ENCODE measurements around the gene TAC1. TPM values are rescaled to one million over a fixed set of nuclear protein-coding genes. Genes with fewer than 3 reads are reported as not detected.

The TAC1 gene
- total RNA-seq = 2.0 TPM
- polyA plus RNA-seq (ENCODE audit: insufficient read depth in 1 of 8, insufficient read length in 8 of 8, low replicate concordance in 1 of 8) = 1 to 10 TPM in 2 of 8 donors, under 1 TPM in 6; 0.27 to 1.5 (median 0.63) TPM
- long read RNA-seq, donor 1 = 0 reads
- long read RNA-seq, donor 2 = 0 reads
- long read RNA-seq, donor 3 = 0 reads
- long read RNA-seq, donor 4 = 0 reads
- long read RNA-seq, donor 5 = 0 reads
- long read RNA-seq, donor 6 = 0 reads
- long read RNA-seq, donor 7 = 0 reads
- long read RNA-seq, donor 8 = 0 reads
- long read RNA-seq, donor 9 = 0 reads
- long read RNA-seq, donor 10 = 0 reads
- long read RNA-seq, donor 11 = 0 reads

DNA sequence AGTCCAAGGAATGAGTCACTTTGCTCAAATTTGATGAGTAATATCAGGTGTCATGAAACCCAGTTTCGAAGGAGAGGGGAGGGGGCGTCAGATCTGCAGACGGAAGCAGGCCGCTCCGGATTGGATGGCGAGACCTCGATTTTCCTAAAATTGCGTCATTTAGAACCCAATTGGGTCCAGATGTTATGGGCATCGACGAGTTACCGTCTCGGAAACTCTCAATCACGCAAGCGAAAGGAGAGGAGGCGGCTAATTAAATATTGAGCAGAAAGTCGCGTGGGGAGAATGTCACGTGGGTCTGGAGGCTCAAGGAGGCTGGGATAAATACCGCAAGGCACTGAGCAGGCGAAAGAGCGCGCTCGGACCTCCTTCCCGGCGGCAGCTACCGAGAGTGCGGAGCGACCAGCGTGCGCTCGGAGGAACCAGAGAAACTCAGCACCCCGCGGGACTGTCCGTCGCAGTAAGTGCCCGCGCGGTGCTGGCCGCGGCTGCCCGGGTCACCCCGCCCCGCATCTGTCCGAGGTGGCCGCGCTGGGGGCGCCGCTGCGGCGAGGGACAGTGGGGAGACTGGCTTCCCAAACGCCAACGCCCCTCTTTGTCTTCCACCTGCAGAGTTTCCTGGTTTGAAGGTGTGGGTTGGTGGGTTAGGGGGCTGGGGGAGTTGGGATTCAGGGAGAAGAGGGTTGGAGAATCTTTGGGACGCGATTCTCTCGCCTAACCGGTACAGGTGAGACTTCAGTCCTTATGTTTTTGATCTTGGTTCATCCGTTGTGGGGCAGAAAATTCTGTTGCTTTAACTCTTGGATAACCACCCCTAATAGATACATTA is at the start of gene TAC1:
TAC1 (plus strand) TSS at position 351 of the 829 bp plus-strand sequence. CDS start 527 bp downstream, outside the sequence.
- WGBS (ENCODE audit: insufficient coverage) = under 1% methylated on average over 42 of the region's 57 CpGs
- peaks cover 22% of the 10 kb centered on the region for H3K4me1 ChIP-seq (ENCODE audit: control insufficient read depth, insufficient read depth, low read length)
- H3K36me3 ChIP-seq (ENCODE audit: control insufficient read depth, insufficient read depth, low read length) = no peaks in the 10 kb centered on the region
- peak within 1 kb of the TSS; percentile 22 for H3K4me3 ChIP-seq (ENCODE audit: low read length)
- H3K9me3 ChIP-seq (replicated peaks; ENCODE audit: control insufficient read depth, low read depth, low read length) = no peaks in the 10 kb centered on the region
- H3K27me3 ChIP-seq (ENCODE audit: control insufficient read depth, insufficient read depth, low read length) = peaks cover 38% of the 10 kb centered on the region
- peak; percentile 58 for DNase-seq
- H3K27ac ChIP-seq (ENCODE audit: low read length) = no peak within 1 kb of the TSS

DNA sequence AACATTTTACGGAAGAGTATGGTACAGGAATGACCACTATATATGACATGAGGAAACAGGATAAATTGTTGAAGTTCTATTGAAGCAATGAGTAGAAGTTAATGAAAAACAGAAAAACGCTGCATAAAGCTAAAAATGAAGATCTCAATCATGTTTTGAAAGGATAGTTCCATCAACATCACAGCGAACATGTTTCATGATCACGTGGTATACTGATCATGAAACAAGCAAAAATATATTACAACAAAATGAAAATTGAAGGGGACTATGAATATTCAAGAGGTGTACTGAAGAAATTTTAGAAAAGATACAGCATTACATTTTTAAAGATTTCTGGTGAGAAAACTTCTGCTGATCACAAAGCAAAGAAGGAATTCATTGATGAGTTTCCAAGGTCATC is 45.9 kb upstream of the TAC1 start:
- Histone ChIP-seq H3K27ac (ENCODE audit: low read length) (no peak overlapping the region), H3K4me1 (ENCODE audit: control insufficient read depth, insufficient read depth, low read length) (no peaks in the 10 kb centered on the region), H3K27me3 (ENCODE audit: control insufficient read depth, insufficient read depth, low read length) (no peaks in the 10 kb centered on the region), H3K36me3 (ENCODE audit: control insufficient read depth, insufficient read depth, low read length) (no peaks in the 10 kb centered on the region), H3K9me3 (replicated peaks; ENCODE audit: control insufficient read depth, low read depth, low read length) (no peaks in the 10 kb centered on the region), H3K4me3 (ENCODE audit: low read length) (no peak overlapping the region)
- no peak for DNase-seq
- no CpG with 5 or more reads among the region's 4 CpGs for WGBS (ENCODE audit: insufficient coverage)

GRCh38 chr7:97693586-97693985 is 38.3 kb upstream of the TAC1 start:
- 100% methylated on average over 1 of the region's 1 CpG for WGBS (ENCODE audit: insufficient coverage)

DNA sequence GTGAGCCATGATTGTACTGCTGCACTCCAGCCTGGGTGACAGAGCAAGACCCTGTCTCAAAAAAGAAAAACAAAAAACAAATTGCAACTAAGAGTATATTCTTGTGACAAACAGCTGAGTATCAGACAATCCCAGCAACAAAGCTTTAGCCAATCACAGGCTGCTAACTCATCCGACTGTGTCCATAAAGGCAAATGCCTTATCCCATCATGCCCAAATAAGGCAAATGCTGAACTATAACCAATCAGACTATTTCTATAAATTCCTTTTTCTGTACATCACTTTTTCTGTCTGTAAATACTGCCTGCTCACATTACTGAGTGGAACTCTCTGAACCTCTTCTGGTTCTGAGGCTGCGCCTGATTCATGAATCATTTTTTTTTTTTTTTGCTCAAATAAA is 37.5 kb upstream of the TAC1 start:
- H3K4me1 ChIP-seq (ENCODE audit: control insufficient read depth, insufficient read depth, low read length) = no peaks in the 10 kb centered on the region
- H3K27me3 ChIP-seq (ENCODE audit: control insufficient read depth, insufficient read depth, low read length) = no peaks in the 10 kb centered on the region
- WGBS (ENCODE audit: insufficient coverage) = 60% methylated on average over 1 of the region's 2 CpGs
- no peak for DNase-seq
- no peak overlapping the region for H3K4me3 ChIP-seq (ENCODE audit: low read length)
- H3K27ac ChIP-seq (ENCODE audit: low read length) = no peak overlapping the region
- H3K36me3 ChIP-seq (ENCODE audit: control insufficient read depth, insufficient read depth, low read length) = no peaks in the 10 kb centered on the region
- no peaks in the 10 kb centered on the region for H3K9me3 ChIP-seq (replicated peaks; ENCODE audit: control insufficient read depth, low read depth, low read length)

More at GRCh38 chr7:97693586-97693985, 38.3 kb upstream of the TAC1 start:
- Histone ChIP-seq H3K9me3 (replicated peaks; ENCODE audit: control insufficient read depth, low read depth, low read length) (no peaks in the 10 kb centered on the region), H3K4me1 (ENCODE audit: control insufficient read depth, insufficient read depth, low read length) (no peaks in the 10 kb centered on the region), H3K36me3 (ENCODE audit: control insufficient read depth, insufficient read depth, low read length) (no peaks in the 10 kb centered on the region), H3K27me3 (ENCODE audit: control insufficient read depth, insufficient read depth, low read length) (no peaks in the 10 kb centered on the region), H3K27ac (ENCODE audit: low read length) (no peak overlapping the region), H3K4me3 (ENCODE audit: low read length) (no peak overlapping the region)
- no peak for DNase-seq

DNA sequence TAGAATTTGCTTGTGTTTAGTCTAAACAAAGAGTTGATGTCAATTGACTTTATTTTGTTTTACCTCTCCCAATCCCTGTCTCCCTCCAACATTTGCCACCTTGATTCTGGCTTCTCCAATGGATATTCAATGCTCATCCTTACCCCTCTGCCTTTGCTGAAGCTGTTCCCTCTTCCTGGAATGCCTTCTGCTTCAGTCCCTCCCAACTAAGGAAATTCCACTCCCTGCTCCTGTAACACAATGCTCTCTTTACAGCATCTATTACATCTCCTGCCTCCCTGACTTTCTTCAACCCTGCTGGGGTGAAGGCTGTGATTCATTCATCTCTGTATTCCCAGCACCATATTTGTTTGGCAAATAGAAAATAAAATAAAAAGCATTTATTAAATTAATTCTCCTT is 34.5 kb upstream of the TAC1 start:
- no peak for DNase-seq
- no peaks in the 10 kb centered on the region for H3K4me1 ChIP-seq (ENCODE audit: control insufficient read depth, insufficient read depth, low read length)
- no peaks in the 10 kb centered on the region for H3K9me3 ChIP-seq (replicated peaks; ENCODE audit: control insufficient read depth, low read depth, low read length)
- no peak overlapping the region for H3K4me3 ChIP-seq (ENCODE audit: low read length)
- no peak overlapping the region for H3K27ac ChIP-seq (ENCODE audit: low read length)
- no peaks in the 10 kb centered on the region for H3K27me3 ChIP-seq (ENCODE audit: control insufficient read depth, insufficient read depth, low read length)
- H3K36me3 ChIP-seq (ENCODE audit: control insufficient read depth, insufficient read depth, low read length) = no peaks in the 10 kb centered on the region

DNA sequence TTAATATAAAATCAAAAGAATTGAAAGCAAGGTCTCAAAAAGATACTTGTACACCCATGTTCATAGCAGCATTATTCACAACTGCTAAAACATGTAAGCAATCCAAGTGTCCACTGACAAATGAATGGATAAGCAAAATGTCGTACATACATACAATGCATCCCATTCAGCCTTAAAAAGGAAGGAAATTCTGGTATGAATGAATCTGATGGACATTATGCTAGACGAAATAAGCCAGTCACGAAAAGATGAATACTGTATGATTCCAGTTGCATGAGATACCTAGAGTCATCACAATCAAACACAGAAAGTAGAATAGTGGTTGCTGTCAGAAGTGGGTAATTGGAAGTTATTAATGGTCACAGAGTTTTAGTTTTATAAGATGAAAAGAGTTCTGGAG is 9.5 kb upstream of the TAC1 start:
- Histone ChIP-seq H3K9me3 (replicated peaks; ENCODE audit: control insufficient read depth, low read depth, low read length) (no peaks in the 10 kb centered on the region), H3K27ac (ENCODE audit: low read length) (no peak overlapping the region), H3K4me3 (ENCODE audit: low read length) (no peak overlapping the region), H3K4me1 (ENCODE audit: control insufficient read depth, insufficient read depth, low read length) (no peaks in the 10 kb centered on the region), H3K36me3 (ENCODE audit: control insufficient read depth, insufficient read depth, low read length) (no peaks in the 10 kb centered on the region), H3K27me3 (ENCODE audit: control insufficient read depth, insufficient read depth, low read length) (no peaks in the 10 kb centered on the region)
- DNase-seq = no peak
- WGBS (ENCODE audit: insufficient coverage) = no CpG with 5 or more reads among the region's 3 CpGs

DNA sequence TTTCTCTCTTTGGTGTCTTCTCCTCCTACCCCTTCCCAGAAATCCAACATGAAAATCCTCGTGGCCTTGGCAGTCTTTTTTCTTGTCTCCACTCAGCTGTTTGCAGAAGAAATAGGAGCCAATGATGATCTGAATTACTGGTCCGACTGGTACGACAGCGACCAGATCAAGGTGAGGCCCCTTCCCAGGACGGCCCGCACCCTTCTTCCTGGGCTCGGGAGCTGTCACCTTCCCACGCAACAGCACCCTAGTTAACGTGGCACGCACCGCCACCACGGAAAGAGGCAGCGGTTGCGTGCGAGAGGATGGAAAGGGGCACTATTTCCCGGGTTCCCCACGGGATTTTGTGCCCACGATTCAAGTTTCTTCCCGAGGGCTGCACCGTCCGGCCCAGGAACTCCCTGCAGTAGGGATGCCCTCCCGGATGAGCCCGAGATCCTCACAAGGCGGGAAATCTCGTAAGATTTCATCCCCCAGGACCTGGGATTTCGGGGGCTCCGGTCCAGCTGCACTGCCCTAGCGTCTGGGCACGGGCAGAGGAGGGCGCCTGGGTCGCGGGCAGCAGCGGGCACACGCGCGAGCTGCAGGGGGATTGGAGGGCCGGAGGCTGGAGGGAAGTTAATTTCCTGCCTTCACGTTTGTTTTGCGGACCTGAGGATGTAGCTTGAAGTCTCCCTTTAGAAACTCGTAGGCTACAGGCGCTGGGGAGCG is 834 bp downstream of the TAC1 start:
- 2% methylated on average over 30 of the region's 42 CpGs for WGBS (ENCODE audit: insufficient coverage)
- no peak for DNase-seq
- peak overlapping the region; percentile 9 for H3K4me3 ChIP-seq (ENCODE audit: low read length)
- H3K9me3 ChIP-seq (replicated peaks; ENCODE audit: control insufficient read depth, low read depth, low read length) = no peaks in the 10 kb centered on the region
- H3K4me1 ChIP-seq (ENCODE audit: control insufficient read depth, insufficient read depth, low read length) = peaks cover 22% of the 10 kb centered on the region
- no peak overlapping the region for H3K27ac ChIP-seq (ENCODE audit: low read length)
- peaks cover 38% of the 10 kb centered on the region for H3K27me3 ChIP-seq (ENCODE audit: control insufficient read depth, insufficient read depth, low read length)
- H3K36me3 ChIP-seq (ENCODE audit: control insufficient read depth, insufficient read depth, low read length) = no peaks in the 10 kb centered on the region

GRCh38 chr7:97733276-97734161 is 1.6 kb downstream of the TAC1 start:
- Histone ChIP-seq H3K27ac (ENCODE audit: low read length) (no peak overlapping the region), H3K4me1 (ENCODE audit: control insufficient read depth, insufficient read depth, low read length) (peaks cover 22% of the 10 kb centered on the region), H3K4me3 (ENCODE audit: low read length) (peak overlapping the region; percentile 9), H3K27me3 (ENCODE audit: control insufficient read depth, insufficient read depth, low read length) (peaks cover 35% of the 10 kb centered on the region), H3K36me3 (ENCODE audit: control insufficient read depth, insufficient read depth, low read length) (no peaks in the 10 kb centered on the region), H3K9me3 (replicated peaks; ENCODE audit: control insufficient read depth, low read depth, low read length) (no peaks in the 10 kb centered on the region)
- under 1% methylated on average over 57 of the region's 59 CpGs for WGBS (ENCODE audit: insufficient coverage)
- peak; percentile 39 for DNase-seq

GRCh38 chr7:97734255-97734654 is 2.4 kb downstream of the TAC1 start:
- Histone ChIP-seq H3K27me3 (ENCODE audit: control insufficient read depth, insufficient read depth, low read length) (peaks cover 35% of the 10 kb centered on the region), H3K4me1 (ENCODE audit: control insufficient read depth, insufficient read depth, low read length) (peaks cover 22% of the 10 kb centered on the region)
- no peak for DNase-seq

More at GRCh38 chr7:97734255-97734654, 2.4 kb downstream of the TAC1 start:
- H3K36me3 ChIP-seq (ENCODE audit: control insufficient read depth, insufficient read depth, low read length) = no peaks in the 10 kb centered on the region
- no peaks in the 10 kb centered on the region for H3K9me3 ChIP-seq (replicated peaks; ENCODE audit: control insufficient read depth, low read depth, low read length)
- H3K27ac ChIP-seq (ENCODE audit: low read length) = no peak overlapping the region
- no peak overlapping the region for H3K4me3 ChIP-seq (ENCODE audit: low read length)
- no CpG with 5 or more reads among the region's 2 CpGs for WGBS (ENCODE audit: insufficient coverage)
